Activated T-cell treated with anti-CD3 and anti-CD28 coated beads for 24 hours (primary cell): ENCODE results near the gene SCAP.
A peak's percentile ranks its signal among the peaks of the same experiment; 100 is the strongest.
"Not testable (repeated sequence)": the region's sequence is repeated elsewhere in the genome, so short reads cannot be mapped to it uniquely, and the experiment has no call there.

Source experiments
- DNase-seq: peaks from one replicate; pipeline ENCODE4 v3.0.0-alpha.2; 2020; ENCODE audit warnings: low read depth

The SCAP gene

DNA sequence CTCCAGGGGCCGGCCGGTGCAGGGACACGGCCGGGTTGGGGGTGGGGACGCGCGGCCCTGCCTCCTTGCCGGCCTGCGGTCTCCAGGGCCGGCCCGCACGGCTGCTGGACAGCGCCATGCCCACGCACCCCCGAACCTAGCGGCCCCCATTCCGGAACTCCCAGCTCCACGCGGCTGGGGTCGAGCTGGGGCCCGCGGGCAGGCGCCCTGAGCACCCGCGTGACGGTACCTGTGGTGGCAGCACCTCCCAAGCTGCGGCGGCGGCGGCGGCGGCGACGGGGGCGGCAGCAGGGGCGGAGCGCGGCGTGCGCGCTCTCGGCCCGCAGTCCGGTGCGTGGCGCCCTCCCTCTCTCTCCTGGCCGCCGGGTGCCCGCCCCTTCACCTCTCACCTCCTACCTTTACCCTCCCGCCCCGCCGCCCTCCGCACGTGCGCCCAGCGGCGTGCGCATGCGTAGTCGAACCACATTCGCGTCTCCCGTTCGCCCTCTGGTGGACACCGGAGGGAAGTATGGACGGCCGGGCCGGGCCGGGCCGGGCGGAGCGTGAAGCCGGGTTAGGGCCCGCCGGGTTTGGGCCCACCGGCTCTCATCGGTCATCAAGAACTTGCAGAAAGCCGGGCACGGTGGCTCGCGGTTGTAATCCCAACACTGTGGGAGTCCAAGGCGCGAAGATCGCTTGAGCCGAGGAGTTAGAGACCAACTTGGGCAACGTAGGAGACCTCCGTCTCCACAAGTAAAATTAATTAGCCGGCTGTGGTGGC is at the start of gene SCAP:
Gene SCAP (minus strand): TSS at position 372 of the 760 bp plus-strand sequence. CDS start 32,948 bp downstream, outside the sequence.
- peak; percentile 92 for DNase-seq

DNA sequence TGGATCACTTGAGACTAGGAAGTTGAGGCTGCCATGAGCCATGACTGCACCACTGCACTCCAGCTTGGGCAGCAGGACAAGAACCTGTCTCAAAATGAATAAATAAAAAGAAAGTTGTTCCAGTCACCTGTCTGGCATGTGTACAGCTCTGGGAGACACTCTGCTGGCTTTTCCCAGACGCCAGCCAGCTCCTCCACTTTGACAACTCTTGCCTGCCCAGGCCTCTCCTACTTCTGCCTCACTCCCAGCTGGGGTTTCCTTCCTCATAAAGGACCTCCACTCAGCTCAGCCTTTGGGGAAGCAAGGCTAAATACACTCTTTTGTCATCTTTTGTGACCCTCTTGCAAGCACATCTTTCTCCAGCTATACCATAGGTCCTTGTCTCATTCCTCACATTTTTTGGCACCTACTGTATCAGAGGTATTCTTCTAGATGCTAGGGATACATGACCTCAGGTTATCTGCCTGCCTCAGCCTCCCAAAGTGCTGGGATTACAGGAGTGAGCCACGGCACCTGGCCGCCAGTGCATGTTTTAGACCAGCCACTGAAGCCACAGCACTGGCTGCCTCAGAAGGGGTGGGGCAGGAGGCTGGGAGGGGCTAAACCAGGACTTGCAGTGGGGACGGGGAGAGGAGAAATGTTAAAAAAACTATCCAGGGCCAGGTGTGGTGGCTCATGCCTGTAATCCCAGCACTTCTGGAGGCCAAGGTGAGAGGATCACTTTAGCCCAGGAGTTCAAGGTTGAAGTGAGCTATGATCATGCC is 47.8 kb upstream of the SCAP start:
- no peak for DNase-seq

DNA sequence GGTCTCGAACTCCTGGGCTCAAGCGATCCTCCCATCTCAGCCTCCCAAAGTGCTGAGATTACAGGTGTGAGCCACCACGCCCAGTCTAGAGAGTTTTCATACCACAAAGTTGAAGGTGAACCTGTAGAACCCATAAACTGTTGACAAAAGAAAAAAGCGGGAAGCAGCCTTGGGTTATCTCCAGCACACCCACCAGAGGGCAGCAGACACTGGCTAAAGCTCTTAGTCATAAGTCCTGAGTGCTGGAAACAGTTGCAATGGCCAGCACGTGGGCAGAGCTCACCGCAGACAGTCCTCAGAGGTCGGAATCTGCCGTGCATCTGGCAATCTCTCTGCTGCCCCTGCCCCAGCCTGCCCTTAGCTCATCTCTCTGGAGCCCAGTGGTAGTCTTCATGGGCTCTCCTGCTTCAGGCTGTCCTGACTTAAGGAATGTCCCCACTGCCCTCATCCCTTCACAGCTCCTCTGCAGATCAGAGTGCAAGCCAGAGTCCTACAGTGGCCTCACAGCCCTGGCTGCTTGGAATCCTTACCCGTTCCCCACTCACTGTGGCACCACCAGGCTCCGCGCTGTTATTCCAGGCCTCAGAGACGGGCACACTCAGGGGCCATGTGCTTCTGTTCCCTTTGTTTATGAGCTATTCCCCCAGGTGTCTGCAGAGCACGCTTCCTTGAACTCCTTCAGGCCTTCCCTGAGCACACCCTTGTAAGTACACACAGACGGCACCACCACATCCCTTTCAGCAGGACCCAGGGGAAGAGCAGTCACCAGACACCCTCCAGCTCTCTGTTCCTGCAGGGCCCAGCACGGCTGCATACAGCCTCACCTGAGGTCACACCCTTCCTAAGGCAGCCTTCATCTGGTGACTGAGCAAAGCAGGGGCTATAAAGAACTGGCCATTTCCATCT is 46.6 kb upstream of the SCAP start:
- DNase-seq = peak; percentile 65

DNA sequence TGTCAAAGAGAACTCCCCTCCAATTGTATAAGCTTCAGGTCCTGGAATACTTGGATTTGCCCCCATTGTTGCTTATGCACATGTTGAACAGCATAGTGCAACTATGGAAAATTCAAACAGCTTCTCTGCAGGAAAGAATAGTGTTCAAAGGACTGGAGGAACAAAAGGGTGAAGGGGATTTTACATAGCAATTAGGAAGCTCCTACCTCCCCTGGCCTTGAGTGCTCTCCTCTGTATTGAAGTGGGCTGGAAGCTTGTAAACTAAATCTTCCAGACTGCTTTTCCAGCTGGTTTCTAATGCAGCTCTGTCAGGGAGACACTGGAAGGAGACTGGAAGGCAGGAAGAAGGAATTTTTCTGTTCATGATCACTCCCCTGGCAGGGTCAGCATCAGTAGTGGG is 45.0 kb upstream of the SCAP start:
- DNase-seq = no peak

DNA sequence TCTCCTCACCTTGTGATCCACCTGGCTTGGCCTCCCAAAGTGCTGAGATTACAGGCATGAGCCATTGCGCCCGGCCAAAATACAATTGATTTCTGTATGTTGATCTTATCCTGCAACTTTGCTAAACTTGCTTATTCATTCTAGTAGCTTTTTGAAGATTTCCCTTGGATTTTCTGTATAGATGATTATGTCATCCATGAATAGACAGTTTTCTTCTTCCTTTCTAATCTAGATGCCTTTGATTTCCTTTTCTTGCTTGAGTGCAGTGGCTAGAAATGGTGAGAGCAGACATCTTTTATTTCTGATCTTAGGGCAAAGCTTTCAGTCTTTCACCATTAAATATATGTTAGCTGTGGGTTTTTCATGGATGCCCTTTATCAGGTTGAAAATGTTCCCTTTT is 42.2 kb upstream of the SCAP start:
- no peak for DNase-seq

DNA sequence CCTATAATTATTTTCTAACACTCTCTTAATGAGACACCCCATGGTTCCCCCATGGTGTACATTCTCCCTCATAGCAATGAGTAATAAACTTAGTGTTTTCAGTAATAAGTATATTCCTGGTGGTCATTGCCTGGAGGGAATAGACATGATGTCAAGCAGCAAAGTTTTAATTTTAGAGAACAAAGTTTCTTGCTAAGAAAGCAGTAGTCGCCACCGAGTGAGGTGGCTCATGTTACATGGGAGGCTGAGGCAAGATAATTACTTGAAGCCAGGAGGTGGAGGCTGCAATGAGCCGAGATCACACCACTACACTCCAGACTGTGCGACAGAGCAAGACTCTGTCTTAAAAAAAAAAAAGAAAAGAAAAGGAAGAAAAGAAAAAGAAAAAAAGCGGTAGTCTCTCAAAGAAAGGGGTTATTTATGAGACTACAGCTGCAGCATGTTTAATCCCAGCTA is 40.2 kb upstream of the SCAP start:
- no peak for DNase-seq

DNA sequence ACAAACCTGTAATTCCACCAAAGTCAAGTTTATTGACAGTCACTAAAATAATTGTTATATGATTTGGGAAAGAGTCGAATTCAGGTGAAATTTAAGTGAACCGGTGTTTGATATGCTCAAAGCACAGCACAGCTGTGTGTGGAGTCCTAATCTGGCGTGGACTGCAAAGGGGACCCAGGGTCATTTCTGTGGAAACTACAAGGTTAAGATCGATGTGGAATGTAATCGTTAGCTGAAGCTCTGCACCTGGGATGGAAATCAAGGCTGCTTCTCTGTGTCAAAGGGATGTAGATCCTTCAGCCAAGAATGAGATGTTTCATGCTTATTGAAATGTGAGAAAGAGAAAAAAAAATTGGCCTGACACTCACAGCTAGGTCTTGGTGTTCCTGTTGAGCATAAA is 39.4 kb upstream of the SCAP start:
- no peak for DNase-seq

DNA sequence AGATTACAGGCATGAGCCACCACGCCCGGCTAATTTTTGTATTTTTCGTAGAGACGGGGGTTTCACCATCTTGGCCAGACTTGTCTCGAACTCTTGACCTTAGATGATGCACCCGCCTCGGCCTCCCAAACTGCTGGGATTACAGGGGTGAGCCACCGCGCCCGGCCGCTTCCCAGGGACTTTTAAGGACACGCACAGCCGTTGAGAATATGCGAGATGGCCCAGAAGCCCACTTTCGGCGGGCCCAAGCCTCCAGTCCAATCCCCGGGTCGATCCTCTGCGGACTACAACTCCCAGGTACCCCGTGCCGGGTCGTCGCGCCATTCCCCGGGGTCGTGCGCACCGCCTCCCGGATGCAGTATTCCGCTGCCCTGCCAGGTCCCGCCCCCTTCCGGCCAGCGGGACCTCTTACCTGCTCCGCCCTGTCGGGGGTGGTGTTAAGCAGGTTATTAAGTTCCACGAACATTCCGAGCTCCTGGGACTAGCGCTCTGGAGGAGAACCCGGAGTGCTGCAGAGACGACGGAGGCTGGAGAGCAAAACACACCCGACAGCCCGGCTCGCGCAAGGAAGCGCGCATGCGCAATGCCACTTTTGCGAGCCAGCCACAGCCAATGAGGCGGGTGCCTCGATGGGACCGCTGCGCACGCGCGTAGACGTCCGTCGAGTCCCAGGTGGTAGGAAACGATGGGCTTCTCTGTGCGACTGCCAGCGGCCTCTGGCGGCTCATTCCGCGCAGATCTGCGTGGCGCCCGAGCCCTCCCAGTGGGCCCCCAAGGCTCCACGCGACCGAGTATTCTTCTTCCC is 37.6 kb upstream of the SCAP start, which contains the start of gene ELP6:
Gene ELP6 (minus strand): TSS at position 588 of the 805 bp plus-strand sequence. CDS start 122 bp downstream, at position 466.
- peak; percentile 94 for DNase-seq

DNA sequence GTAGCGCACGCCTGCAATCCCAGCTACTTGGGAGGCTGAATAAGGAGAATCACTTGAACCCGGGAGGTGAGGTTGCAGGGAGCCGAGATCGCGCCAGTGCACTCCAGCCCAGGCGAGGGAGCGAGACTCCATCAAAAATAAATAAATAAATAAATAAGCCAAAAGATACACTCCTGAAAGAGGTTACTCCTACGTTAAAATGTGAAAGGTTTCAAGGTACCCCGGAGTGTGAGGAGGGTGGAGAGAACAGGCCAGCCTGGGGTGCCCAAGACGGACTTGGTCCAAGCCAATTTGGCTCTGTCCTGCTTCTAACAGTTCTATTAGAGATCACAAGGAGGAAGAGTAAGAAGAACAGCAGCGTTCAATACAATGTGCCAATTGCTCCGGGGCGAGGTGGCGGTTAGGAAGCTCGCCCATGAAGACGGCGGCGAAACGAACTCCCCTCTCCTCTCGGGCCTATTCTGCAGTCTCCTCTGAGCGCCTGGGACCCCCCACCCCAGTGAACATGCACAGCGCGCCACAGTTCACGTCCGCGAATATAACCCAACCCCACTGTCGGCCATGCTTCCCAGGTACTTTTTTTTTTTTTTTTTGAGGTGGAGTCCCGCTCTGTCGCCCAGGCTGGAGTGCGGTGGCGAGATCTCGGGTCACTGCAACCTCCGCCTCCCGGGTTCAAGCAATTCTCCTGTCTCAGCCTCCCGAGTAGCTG is 36.8 kb upstream of the SCAP start:
- DNase-seq = peak; percentile 2

DNA sequence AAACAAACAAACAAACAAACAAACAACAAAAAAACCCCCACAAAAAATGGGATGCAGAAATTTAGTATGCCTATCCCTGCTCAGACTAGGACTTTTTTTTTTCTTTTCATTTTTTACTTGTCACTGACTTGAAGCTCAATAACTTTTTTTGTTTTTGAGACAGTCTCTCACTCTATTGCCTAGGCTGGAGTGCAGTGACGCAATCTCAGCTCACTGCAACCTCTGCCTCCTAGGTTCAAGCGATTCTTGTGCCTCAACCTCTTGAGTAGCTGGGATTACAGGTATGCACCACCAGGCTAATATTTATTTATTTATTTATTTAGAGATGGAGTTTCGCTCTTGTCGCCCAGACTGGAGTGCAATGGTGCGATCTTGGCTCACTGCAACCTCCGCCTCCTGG is 29.5 kb upstream of the SCAP start:
- DNase-seq = not testable (repeated sequence)

DNA sequence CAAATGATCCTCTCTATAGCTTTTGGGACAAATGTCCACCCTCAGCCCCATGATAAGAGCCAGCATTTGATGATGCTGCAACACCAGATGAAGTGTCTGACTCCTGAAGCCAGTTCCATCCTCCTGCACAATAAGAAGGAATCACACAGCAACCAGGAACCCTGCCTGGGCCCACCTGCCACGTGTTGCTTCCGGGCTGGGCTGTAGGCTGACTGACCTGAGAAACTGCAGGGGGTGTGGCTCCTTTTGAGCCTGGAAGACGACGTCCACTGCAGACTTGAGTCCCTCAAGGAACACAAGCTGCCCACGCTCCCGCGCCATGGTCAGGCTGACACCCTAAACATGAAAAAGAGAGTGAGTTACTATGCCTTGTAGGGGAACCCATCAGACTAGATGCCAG is 28.4 kb upstream of the SCAP start:
- no peak for DNase-seq

DNA sequence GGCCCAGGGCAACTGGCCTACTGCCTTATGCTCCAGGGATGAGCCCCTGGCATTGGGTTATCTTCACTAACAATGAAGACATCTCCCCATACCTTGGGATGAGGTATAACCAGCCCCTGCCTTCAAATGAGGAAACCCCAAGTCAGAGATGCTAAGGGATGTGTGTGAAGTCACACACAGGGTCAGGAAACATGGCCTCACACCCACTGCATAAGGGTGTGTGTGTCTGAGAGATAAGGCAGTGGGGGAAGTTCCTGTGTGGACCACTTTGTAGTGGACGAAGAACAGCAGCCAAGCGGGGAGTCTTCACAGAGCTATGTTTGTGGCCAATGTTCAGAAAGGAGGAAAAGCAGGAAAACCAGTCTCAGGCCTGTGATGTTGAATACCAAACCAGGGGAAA is 27.3 kb upstream of the SCAP start:
- no peak for DNase-seq

DNA sequence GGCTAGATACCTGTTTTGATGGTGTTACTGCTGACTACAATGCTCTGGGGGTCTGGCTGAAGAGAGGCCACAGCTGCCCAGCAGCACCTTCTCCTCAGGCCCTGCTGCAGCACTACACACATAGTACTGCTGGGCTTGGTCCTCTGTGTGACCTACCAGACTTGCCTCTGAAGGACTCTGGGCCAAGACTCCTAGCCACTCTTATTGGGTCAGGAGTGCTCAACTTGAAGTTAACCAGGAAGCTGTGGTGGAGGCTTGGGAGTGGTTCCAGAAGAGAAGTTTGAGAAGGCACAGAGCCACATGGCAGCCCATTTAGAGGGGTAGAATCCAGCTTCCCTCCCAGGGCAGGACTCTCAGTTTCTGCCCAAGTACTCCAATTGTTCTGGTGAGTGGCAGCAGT is 21.2 kb upstream of the SCAP start:
- DNase-seq = no peak

DNA sequence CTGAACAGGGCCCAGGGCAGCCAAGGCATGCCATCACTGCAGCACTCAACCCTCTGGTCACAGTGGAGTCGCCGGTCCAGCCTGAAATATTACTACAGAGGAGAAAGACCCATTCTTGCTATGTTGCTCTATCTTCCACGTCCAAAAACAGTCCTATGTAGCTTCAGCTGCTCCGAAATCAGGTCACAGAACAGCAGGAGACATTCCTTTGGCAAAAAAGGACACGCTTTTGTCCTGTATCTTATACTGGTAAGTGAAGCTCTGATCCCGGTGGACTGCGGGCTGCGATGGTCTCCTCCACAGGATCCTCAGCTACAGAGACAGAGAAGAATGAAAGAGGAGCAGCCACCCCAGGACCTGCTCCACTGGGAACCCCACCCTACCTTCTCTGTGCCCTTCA is 20.1 kb upstream of the SCAP start:
- no peak for DNase-seq

DNA sequence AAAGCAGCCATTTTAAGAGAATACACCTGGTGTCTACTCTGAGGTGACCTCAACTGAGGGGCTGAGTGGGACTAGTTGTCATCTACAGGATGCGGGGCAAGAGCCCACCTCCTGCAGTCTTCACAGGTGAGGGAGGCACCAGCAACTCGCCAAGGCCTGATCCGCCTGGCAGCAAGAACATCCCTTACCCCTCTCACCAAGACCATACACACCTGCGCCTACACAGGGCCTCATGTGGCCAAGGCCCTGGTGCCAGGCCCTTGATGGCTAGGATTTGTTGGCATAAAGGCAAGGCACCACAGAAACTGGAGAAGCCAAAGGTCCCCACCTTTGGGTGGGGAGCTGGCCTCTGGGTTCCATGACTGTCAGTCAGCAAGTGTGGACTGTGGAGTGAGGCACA is 19.4 kb upstream of the SCAP start:
- DNase-seq = no peak

DNA sequence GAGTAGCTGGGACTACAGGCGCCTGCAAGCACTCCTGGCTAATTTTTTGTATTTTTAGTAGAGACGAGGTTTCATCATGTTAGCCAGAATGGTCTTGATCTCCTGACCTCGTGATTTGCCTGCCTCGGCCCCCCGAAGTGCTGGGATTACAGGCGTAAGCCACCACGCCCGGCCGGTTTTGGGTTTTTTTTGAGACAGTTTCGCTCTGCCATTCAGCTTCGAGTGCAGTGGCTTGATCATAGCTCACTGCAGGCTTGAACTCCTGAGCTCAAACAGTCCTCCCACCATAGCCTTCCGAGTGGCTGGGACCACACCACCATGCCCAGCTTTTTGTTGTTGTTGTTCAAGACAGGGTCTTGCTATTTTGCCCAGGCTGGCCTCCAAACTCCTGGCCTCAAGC is 16.0 kb upstream of the SCAP start:
- no peak for DNase-seq

DNA sequence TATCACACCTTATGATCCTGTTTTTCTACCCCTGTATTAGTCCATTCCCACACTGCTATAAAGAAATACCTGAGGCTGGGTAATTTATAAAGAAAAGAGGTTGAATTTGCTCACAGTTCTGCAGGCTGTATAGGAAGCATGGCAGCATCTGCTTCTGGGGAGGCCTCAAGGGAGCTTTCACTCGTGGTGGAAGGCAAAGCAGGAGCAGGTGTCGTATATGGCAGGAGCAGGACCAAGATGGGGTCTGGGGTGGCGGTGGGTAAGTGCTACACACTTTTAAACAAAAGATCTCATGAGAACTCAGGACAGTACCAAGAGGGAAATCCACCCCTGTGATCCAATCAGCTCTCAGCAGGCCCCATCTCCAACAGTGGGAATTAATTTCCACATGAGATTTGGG is 15.4 kb upstream of the SCAP start:
- DNase-seq = no peak

DNA sequence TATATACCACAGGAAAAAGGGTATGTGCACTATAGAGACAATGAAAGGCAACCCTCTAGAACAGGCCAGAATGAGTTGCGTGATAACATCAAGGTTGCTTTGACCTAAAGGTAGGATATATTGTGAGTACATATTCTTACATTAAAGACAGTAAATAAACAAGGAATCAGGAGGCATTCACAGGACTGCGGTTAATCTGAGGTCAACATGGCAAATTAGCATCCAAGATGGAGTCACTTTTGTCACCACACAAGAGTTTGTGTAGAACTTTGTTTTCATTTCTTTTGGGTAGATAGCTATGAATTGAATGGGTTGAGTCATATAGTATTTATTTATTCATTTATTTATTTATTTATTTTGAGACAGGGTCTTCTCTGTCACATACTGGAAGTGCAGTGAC is 11.5 kb upstream of the SCAP start:
- no peak for DNase-seq

DNA sequence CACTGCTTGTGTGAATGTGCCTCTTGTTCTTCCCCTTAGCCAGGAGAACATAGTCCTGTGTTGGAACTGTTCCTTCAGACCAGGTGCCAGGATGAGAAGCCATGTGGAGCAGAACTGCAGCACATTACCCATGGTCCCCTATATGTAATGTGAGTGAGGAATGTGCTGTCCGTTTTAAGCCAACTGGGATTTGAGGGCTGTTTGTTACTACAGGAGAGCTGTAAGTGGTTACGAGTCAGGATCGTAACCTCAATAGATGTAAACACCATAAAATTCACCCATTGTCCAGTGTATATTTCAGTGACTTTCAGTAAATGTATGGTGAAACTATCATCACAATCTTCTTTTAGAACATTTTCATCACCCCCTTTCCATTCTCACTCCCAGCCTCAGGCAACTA is 10.1 kb upstream of the SCAP start:
- no peak for DNase-seq

DNA sequence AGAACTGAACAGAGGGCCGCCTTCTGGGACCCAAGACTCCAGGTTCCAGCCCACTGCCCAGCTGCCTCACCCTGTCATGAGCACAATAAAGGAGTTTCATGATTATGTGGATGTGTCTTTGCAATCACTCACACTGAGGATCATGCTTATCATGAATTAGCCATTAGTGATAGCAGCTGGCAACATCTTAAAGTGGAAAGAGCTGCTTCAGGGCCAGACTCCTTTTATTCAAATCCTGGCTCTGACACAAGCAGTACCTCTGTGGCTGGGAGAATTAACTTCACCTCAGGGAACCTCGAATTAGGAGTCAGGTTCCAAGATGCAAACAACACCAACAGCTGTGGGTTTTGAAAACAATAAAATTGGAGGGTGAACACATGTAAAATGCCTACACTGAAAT is 6.6 kb upstream of the SCAP start:
- no peak for DNase-seq

DNA sequence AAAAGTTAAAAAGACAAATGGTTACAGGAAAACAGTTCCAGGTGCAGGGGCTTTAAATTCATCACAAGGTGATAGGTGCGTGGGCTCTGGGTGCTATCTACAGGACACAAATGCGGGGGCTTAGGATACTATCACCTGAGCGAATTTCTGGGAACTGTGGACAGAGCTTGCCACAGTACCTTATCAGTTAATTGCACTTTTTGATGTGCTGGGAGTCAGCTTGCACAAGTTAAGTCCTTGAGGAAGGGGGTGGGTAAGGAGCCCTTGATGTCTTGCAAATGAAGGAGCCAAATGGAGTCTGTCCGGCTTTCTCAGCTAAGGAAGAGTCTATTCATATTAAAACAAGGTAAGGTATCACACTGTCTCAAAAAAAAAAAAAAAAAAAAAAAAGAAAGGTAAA is 6.0 kb upstream of the SCAP start:
- DNase-seq = not testable (repeated sequence)
